SKM-1 (cell line): ENCODE results near the gene RNF175.
A peak's percentile ranks its signal among the peaks of the same experiment; 100 is the strongest.

Experiments
- DNase-seq: peaks from one replicate; lab custom pipeline; 2025; ENCODE audit not compliant: unreplicated experiment; lab: John Stamatoyannopoulos, UW

The RNF175 gene

DNA sequence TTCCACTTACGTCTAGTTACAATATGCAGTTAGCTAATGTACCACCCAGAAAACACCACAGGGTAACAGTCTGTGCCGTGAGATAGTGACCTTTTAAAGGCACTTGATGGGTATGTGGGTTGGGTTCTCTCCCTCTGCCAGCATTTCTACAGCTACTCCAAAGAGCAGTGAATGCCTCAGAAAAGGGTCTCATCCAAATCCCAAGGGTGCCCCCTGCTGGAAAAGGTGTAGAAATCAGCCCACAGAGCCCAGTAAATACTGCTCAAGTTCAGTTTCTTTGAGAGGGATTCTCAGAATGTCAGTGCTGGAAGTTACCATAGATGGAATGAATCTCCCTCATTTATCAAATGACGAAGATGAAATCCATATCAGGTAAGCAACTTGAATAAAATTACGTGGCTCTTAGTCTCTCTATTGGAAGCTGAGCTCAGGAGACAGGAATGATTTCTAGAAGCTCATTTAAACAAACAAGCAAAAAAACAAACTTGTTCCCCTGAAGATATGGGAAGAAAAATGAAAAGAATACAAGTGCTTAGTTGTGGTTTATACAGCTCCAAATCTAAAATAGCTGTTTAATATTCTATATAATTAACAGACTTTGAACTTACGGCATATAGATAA is 9.5 kb downstream of the RNF175 start:
- peak; percentile 49 for DNase-seq

DNA sequence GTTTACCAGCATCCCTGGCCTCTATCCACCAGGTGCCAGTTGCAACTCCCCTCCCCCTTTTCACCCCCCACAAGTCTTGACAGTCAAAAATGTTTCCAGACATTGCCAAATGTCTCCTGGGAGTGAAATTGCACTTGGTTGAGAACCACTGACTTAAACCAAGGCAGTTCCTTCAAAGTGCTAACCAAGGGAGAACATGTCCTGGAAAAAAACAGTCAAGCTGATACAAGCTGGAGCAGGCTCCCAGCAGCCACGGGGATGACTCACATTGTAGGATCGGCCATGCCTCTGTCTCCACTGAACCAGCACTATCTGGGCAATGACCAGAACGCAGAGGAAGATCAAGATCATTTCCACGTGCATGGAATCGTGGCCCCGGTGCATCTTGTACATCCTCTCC is 11.4 kb downstream of the RNF175 start:
- no peak for DNase-seq

DNA sequence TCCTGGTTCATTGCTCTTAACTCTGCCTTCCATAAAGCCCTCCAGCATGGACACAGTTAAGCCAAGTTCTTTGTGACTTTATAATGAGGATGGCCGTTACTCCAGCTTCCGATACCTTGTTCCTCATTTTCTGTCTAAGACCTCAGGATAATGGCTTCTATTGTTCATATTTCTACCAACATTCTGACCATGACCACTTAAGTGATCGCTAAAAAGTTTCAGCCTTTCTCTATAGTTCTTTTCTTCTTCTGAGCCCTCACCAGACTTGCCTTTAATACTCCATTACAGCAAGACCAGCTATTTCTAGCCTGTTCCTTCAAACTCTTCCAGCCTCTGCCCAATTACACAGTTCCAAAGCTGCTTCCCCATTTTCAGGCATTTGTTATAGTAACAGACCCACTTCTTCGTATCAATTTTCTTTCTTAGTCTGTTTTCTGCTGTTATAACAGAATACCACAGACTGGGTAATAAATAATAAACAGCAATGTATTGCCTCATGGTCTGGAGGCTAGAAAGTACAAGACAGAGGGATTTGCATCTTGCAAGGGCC is 12.3 kb downstream of the RNF175 start:
- no peak for DNase-seq

DNA sequence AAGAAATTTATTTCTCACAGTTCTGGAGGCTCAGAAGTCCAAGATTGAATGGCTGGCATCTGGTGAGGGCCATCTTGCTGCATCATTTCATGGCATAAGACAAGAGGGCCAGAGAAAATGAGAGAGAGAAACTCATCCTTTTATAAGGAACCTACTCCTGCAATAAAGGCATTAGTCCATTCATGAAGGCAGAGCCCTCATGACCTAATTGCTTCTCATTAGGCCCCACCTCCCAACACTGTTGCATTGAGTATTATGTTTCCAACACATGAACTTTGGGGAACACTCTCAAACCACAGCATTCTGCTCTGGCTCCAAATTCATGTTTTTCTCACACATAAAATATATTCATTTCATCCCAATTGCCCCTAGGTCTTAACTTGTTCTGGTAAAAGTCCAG is 14.2 kb downstream of the RNF175 start:
- DNase-seq: no peak

DNA sequence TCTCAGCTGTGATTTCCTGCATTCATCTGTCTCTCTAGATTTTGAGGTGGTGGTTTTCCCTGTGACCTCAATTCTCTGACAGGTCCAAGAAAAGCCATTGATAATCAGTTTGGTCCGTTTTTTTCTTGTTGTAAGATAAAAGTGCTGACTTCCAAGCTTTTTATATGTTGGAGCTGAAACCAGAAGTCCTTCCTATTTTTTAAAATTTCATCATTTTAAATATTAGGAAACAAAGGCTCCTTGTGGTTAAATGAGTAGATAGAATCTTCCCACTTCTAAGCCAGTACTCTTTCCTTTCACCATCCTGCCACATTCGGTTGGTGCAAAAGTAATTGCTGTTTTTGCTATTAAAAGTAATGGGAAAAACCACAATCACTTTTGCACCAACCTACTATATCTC is 18.3 kb downstream of the RNF175 start:
- DNase-seq: no peak

DNA sequence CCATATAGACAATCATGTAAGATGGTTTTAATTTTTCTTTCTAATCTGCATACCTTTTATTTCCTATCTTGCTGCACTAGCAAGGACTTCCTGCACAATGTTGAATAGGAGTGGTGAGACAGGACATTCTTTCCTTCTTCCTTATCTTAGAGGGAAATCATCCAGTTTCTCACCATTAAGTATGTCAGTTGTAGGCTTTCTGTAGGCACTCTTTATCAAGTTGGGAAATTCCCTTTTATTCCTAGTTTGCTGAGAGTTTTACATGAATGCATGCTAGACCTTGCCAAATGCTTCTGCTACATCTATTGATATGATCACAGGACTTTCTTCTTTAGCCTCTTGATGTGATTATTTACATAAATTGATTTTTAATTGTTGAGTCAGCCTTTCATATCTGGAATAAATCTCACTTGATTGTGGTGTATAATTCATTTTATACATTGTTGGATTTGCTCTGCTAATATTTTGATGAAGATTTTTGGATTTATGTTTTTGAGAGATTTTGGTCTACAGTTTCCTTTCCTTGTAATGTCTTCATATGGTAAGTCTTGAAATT is 23.8 kb downstream of the RNF175 start:
- DNase-seq: no peak

DNA sequence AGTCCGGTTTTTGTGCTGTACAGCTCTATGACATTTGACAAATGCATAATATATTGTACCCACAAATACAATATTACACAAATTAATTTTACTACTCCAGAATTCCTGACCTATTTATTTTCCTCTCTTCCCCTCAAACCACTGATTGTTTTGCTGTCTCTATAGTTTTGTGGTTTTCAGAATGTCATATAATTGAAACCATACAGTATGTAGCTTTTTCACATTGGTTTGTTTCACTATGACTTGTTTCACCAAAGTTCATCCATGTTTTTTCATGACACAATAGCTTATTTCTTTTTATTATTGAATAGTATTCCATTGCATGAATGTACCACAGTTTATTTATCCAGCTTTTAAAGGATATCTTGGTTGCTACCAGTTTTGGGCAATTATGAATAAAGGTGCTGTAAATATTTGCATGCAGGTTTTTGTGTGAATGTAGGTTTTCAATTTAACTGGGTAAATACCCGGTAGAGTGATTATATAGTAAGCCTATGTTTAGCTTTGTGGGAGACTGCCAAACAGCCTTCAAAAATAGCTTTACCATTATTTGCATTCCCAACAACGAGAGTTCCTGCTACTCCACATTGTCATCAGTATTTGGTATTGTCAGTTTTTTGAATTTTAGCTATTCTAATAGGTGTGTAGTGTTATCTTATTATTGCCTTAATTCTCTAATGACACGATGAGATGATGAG is 25.9 kb downstream of the RNF175 start:
- no peak for DNase-seq

DNA sequence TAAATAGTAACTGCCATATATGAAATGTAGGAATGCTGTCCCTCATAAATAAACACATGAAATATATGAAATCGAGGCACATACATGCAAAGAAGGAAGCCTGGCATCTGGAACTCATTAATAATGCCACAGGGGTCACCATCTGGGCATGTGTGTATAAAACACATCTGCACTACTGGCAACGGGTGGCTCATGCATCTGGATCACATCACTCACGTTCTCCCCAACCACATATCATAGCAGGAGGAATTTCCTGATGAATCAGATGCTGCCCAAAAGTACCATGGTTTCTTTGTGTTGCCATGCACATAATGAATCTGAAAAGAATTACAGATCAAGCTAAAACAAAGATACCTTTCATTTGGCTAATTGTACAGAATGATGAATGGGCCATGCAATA is 28.6 kb downstream of the RNF175 start:
- no peak for DNase-seq

DNA sequence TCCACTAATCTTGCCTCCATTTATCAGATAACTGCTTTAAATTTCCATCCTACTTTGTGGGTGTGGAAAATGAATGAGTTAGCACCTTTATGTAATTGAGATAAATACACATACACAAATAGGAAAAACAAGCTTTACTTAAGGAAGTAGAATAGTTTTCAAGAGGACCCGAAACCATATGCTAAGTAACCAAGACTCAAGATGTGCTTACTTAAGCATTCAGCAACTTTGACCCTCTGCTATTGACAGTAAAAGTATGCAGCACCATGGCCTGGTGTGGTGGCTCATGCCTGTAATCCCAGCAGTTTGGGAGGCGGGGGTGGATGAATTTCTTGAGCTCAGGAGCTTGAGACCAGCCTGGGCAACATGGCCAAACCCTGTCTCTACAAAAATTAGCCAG is 29.9 kb downstream of the RNF175 start:
- no peak for DNase-seq

DNA sequence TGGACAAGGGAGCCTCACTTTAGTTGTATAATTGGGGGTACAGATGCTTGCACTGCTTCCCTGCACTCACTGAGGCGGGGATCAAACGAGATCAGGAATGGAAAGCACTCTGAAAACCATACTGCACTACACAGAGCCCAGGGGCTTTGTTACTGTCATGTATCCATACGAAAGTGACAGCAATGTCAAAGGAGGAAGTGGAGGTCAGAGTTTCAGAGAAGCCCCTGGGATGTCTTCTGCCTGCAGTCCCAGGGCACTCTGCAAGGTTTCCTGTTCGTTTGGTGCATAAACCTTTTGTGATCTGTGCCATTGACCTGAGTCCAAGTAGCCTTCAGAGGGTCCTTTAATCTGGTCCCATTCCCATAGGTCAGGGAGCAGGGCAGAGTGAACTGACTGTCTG is 31.2 kb downstream of the RNF175 start:
- DNase-seq: no peak

DNA sequence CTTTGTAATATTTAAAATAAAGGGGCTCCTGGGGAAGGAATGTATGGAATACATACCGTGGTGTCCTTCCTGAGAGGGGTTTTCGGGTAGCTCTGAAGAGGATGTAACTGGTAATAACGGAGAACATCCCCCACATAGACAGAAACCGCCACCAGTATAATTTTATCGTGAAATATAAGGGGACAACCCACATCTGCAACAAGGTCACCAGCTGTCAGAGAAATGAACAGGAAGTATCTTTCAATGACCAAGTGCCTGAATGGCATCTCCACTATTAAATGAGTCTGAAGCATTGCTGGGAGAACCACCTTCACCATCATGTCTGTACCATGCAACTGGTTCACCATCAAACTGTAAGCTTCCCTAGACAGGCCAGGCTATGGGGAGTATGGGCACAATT is 31.7 kb downstream of the RNF175 start:
- no peak for DNase-seq

DNA sequence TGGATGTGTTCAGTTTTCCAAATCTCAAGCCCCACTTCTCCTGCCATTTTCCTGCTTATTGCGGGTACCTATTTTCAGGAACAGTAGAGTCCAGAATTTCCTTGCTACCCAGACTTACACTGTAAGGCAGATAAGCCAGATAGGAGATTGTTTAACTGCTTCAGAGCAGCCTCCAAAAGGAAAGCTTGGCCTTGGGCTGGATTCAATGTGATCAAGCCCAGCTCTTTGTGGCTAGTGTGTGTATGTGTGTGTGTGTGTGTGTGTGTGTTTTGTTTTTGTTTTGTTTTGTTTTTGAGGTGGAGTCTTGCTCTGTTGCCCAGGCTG is 34.0 kb downstream of the RNF175 start:
- DNase-seq: no peak

DNA sequence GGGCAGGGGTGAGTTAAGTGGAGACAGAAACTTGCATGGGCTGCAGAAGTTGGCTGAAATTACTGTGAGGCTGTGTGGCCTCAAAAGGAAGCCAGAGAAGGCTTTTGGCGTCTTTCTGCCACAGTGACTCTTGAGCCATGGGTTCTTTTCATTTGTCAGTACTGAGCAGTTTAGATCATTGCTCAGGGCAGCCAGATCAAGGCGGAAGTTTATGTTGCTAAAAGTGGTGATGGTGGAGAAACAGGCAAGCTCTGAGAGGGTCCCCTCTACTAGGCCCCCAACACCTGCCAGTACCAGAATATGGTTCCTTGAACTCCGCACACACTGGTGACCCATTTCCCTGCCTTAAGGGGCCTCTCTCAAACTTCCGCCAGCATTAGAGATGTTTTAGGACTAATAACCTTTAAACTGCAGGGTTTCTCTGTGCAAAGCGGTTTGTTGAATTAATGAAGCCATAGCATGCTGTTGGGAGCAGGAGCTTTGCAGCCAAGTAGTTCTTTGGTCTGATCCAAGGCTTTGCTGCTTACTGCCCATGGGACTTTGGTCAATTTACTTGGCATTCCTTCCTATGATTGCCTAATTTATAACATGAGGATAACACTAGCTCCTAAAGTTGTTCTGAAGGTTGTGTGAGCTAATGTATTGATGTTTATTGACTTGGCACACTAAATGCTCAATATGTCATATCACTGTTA is 34.5 kb downstream of the RNF175 start:
- no peak for DNase-seq

DNA sequence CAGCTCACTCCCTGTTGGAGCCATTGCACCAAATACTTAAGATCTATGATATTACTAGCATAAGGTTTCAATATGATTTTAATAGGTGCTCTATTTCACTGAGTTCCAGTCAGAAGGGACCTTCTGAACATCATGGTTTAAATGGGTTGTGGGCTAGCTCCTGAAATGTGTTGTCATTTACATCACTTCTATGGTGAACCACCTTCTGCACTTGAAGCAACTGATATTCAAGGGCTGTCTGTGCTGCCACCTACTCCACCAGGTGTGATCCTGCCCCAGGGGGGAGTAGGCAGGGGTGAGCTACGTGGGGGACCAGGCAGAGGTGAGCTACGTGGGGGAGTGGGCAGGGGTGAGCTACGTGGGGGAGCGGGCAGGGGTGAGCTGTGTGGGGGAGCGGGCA is 35.2 kb downstream of the RNF175 start:
- no peak for DNase-seq

DNA sequence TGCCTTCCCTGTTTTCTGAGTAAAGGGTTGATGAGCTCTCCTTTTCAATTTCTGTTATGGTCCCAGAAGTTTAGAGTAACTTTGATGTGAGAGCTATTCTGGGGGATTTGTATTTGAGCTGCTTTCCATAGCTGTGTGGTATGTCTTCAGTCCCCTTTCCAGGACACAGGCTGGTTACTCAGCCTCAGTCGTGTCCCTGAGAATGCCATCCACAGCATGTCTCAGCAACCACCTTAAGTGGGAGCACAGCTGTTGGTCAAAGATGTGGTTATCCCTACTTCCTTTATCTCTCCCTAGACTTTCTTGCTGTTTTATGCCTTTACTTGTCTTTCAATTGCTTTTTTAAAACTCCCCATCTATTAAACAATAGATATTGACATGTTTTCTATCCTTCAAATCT is 37.8 kb downstream of the RNF175 start:
- no peak for DNase-seq

DNA sequence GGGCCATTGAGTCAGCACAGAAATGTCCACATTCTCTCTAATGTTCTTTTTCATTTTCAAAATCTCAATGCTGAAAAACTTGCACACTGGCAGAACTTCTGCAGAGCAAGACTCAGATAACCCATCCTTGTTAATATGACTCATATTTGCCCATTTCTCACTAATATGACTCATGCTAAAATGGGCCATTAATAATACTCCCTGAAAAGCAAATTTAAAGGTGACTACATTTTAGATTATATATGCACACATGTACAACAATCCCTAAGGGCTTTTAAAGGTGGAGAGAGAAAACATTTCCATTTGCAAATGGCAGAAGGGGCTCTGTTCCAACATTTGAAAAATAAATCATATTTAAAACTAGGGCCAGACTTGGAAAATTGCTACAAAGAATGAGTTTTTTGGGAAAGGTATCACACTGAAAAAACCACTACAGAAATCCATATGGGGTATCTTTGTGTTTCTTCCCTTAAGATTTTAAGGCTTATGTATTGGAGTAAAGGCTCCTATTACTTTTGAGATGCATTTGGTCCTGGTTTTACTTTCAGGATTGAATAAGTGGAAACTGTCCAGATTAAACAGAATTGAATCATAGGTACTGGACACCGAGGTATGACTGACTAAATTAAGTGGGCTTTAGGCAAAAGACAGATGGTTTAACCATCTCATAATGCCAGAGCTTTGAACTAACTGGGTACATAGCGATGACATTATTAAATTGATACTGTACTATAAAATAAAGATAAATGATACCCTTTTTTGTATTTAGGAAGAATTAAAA is 45.8 kb downstream of the RNF175 start:
- DNase-seq: no peak

DNA sequence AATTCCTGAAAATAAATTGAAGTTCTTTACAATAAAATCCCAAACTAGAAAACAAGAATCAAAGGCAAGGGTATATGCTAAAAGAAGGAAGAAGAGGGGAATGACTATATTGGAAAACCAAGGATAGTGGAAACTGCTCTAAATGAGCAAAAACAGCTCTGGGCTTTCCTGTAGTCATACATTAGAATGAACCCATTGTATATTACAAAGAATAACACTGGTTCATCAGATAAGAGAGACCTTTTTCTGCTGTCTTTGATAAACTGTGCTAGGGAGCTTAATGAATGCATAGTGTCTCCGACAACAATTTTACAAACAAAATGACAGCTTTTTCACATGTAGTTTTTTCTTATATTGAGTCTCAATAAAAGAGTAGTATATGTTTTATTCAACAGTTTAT is 49.1 kb downstream of the RNF175 start:
- no peak for DNase-seq

DNA sequence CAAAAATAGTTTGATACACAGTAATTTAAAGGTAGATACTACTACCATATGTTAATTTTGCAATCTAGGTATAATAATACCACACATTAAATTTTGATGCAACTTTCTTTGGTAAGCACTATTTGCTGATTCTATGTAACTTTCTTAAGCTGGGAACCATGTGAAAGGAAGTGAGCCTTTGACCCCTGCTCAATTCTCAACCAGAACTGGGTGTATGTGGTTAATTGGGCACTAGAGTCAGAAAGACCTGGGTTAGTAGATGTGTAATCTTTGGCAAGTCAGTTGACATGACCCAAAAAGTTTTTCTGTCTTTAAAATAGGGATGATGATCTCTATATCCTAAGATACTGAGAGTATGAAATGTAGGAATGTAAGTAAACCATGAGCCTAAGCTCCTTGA is 53.3 kb downstream of the RNF175 start:
- no peak for DNase-seq

DNA sequence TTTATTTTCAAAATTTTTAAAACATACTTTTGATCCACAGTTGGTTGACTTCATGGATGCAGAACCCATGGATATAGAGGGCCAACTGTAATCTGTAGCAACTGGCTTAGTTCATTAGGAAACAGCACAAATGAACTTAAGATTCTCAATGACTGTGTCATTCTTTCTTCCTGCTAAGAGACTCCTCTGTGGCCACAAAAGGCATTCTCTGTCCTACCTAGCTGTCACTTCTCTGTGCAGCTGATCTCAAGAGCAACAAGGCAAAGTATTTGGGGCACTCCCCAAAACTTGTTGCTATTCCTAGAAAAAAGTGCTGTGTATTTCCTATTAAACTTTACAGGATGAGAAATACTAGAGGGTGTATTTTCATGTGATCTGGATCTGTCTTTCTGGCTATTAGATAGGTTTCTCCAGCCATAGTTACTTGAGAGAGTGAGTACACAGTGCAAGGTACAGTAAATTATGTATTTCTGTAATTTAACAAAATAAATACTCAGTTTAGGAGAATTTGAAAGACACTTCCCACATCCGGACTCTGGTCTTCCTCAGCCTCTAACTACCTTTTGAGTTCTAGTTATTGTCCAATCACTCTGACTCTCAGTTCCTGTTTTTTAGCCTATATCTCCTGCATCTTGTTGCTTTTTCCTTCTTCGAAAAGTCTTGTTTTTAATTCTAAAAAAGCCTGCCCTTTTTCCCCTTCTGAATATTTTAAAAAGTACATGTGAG is 53.9 kb downstream of the RNF175 start:
- peak; percentile 76 for DNase-seq

DNA sequence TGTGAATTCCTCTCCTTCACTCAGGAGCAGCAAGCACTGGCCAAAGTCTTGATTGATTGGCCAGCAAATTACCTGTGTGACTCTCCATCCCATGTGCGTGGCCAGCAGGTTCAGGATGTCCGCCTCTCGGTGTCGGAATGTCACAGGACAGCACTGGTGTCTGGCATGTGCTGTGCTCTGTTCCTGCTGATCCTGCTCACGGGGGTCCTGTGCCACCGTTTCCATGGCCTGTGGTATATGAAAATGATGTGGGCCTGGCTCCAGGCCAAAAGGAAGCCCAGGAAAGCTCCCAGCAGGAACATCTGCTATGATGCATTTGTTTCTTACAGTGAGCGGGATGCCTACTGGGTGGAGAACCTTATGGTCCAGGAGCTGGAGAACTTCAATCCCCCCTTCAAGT is 55.3 kb downstream of the RNF175 start:
- DNase-seq: no peak

DNA sequence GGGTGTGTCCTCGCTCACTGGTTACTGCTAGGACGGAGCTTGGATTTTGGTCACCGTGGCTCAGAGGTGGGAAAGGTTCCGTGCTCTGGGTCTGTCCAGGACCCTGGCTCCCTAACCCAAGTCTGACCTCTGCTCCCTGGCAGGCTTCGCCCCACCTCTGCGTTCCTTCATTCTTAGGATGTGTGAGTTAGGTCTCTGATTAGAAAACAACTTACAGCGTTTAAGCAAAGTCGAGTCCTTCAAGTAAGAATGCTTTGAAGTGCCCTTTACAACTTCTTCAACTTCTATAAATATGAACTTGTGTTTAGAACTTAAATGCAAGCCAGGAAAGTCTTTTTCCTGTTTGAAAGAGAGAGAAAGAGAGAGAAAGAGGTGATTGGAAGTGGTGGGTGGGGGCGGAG is 74.9 kb downstream of the RNF175 start:
- no peak for DNase-seq
